Esophagus squamous epithelium (tissue), 5 donors: ENCODE data around the gene CATSPERE. TPM values are rescaled to one million over a fixed set of nuclear protein-coding genes. Genes with fewer than 3 reads are reported as not detected.

Experiments
- DNase-seq: peaks from one replicate; lab custom pipeline; 2025; lab: John Stamatoyannopoulos, UW
- H3K27ac ChIP-seq, 4 donors: fragments of 200-600 bp; sonication (generic); one replicate each; pipeline ENCODE4 v1.5.1; 2016 to 2019; ENCODE audit warnings: mild to moderate bottlenecking in 1 of 4
- H3K27me3 ChIP-seq, 4 donors: fragments of 200-600 bp; sonication (generic); 1 replicate in 3 of 4; 2 replicates in 1 of 4; pipeline versions ENCODE4 v1.5.1 to v1.6.0; 2017 to 2021; ENCODE audit warnings: antibody characterized with exemption in 1 of 4
- H3K36me3 ChIP-seq, 3 donors: fragments of 200-600 bp; sonication (generic); one replicate each; pipeline ENCODE4 v1.5.1; 2016 to 2019
- H3K4me1 ChIP-seq, 3 donors: fragments of 200-600 bp; sonication (generic); one replicate each; pipeline ENCODE4 v1.5.1; 2017 to 2019
- H3K4me3 ChIP-seq, 4 donors: fragments of 200-600 bp; sonication (generic); 1 replicate in 3 of 4; 2 replicates in 1 of 4; pipeline ENCODE4 v1.5.1; 2016 to 2019; ENCODE audit warnings: mild to moderate bottlenecking in 2 of 4, moderate library complexity in 1 of 4
- H3K9me3 ChIP-seq, 3 donors: fragments of 200-600 bp; sonication (generic); one replicate each; pipeline ENCODE4 v1.5.1; 2016 to 2019
- CTCF ChIP-seq, 6 experiments: fragments of 450-650 bp in 4 of 6; fragments of 200-600 bp in 2 of 6; sonication (generic) in 2 of 6; IDR thresholded peaks; one replicate each; pipeline ENCODE4 v1.5.1; 2016 to 2019; ENCODE audit warnings: antibody characterized with exemption in 6 of 6, mild to moderate bottlenecking in 4 of 6, moderate library complexity in 4 of 6
- POLR2A ChIP-seq, 4 donors: fragments of 450-650 bp; IDR thresholded peaks; one replicate each; pipeline ENCODE4 v1.6.1; 2017; ENCODE audit warnings: antibody characterized with exemption in 4 of 4, mild to moderate bottlenecking in 4 of 4, moderate library complexity in 3 of 4
- WGBS, 2 donors: methylation state at CpG; one replicate each; pipeline ENCODE4 v1.1.5; 2018; 5-methylcytosine and 5-hydroxymethylcytosine counted together
- intact Hi-C: fragments of 100-400 bp; cut with DNase I; formaldehyde crosslinking; loops from one replicate; pipeline ENCODE4 v1.15.0; 2022
- total RNA-seq, 4 donors: library from RNA; depleted of rRNA; stranded (reverse); fragments of >200 nt; gene quantifications; one replicate each; pipeline ENCODE4 v1.1.0, GENCODE V29; 2016
- donor health status: DM: yes; HTN: yes; CAD: no.

The CATSPERE gene
- total RNA-seq, 4 donors from 2014 or later, result 0.23 to 2.7 (median 0.44) TPM

GRCh38 chr1:244444854-244445253, 16.2 kb upstream of the CATSPERE start:
- H3K9me3 ChIP-seq, result no peaks in the 10 kb centered on the region
- H3K36me3 ChIP-seq, result no peaks in the 10 kb centered on the region
- intact Hi-C loops, result no loop called here
- H3K27me3 ChIP-seq, result no peaks in the 10 kb centered on the region
- H3K4me1 ChIP-seq, result peaks cover 17 to 62% (median 26%) of the 10 kb centered on the region in 3 donors
- 11 to 19% methylated on average over 1 of the region's 1 CpG for whole genome bisulfite sequencing, 2 donors
- H3K27ac ChIP-seq, result peak overlapping the region in 3 of 4 donors; percentile 42 to 64 (median 57)
- no peak for DNase-seq
- no peak overlapping the region for H3K4me3 ChIP-seq
- TF ChIP-seq CTCF (IDR thresholded peaks at IDR 0.05) (no peak), POLR2A (IDR thresholded peaks at IDR 0.05) (no peak)

GRCh38 chr1:244445320-244446181, 15.5 kb upstream of the CATSPERE start:
- no peaks in the 10 kb centered on the region for H3K36me3 ChIP-seq
- H3K27ac ChIP-seq, result peak overlapping the region; percentile 42 to 64 (median 50)
- H3K4me1 ChIP-seq, result peaks cover 23 to 67% (median 29%) of the 10 kb centered on the region in 3 donors
- WGBS, 2 donors, result 56 to 64% methylated on average over 2 of the region's 2 CpGs
- H3K4me3 ChIP-seq, result no peak overlapping the region
- TF ChIP-seq CTCF (IDR thresholded peaks at IDR 0.05) (no peak), POLR2A (IDR thresholded peaks at IDR 0.05) (no peak)
- H3K9me3 ChIP-seq, result no peaks in the 10 kb centered on the region
- H3K27me3 ChIP-seq, result no peaks in the 10 kb centered on the region
- intact Hi-C loops, result no loop called here
- DNase-seq, result no peak

GRCh38 chr1:244447024-244447423, 14.0 kb upstream of the CATSPERE start:
- DNase-seq, result no peak
- TF ChIP-seq POLR2A (IDR thresholded peaks at IDR 0.05) (no peak), CTCF (IDR thresholded peaks at IDR 0.05) (no peak)
- intact Hi-C loops, result no loop called here
- H3K36me3 ChIP-seq, result no peaks in the 10 kb centered on the region
- no peaks in the 10 kb centered on the region for H3K27me3 ChIP-seq
- 75 to 80% methylated on average over 1 of the region's 1 CpG for WGBS, 2 donors
- H3K27ac ChIP-seq, result peak overlapping the region in 2 of 4 donors; percentile 16 to 21
- H3K4me1 ChIP-seq, result peaks cover 23 to 69% (median 29%) of the 10 kb centered on the region in 3 donors
- H3K4me3 ChIP-seq, result no peak overlapping the region
- no peaks in the 10 kb centered on the region for H3K9me3 ChIP-seq

GRCh38 chr1:244447552-244447951, 13.5 kb upstream of the CATSPERE start:
- H3K27me3 ChIP-seq, result no peaks in the 10 kb centered on the region
- WGBS, 2 donors, result 89 to 90% methylated on average over 2 of the region's 2 CpGs
- H3K4me1 ChIP-seq, result peaks cover 27 to 68% (median 31%) of the 10 kb centered on the region in 3 donors
- H3K4me3 ChIP-seq, result no peak overlapping the region
- no peak for TF ChIP-seq POLR2A (IDR thresholded peaks at IDR 0.05)
- no peak for TF ChIP-seq CTCF (IDR thresholded peaks at IDR 0.05)
- H3K9me3 ChIP-seq, result no peaks in the 10 kb centered on the region
- DNase-seq, result no peak
- intact Hi-C loops, result no loop called here
- H3K36me3 ChIP-seq, result no peaks in the 10 kb centered on the region
- H3K27ac ChIP-seq, result peak overlapping the region in 1 of 4 donors; percentile 21
